HL-60/S4 (cell line): ENCODE data around the gene LAMTOR1.

ENCODE experiments used
- in situ Hi-C: fragments of 300-500 bp; cut with MboI; formaldehyde crosslinking; loops from 2 replicates; pipeline ENCODE4 v1.14.3; 2022; ENCODE audit warnings: low sequenced_read_pairs

The LAMTOR1 gene

DNA sequence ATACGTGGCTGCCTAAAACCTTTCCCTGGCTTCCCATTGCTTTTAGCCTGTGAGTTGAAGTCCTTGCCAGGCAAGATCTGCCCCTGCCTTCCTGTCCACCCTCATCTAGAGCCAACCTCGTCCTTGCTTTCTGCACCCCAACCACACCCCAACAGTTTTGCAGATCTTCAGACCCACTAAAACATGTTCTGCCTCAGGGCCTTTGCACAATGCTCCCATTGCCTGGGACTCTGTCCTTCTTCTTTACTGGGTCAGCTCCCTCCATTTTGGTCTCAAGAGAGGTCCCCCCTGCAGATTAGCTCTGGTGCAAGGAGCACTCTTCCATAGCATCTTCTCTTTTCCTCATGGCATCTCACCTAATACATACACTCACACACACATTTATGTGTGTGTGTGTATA is 17.8 kb upstream of the LAMTOR1 start:
- in situ Hi-C loops, result no loop called here

- in situ Hi-C loops, result no loop called here
These were observed 16.1 kb upstream of the LAMTOR1 start for GRCh38 chr11:72119198-72119597.

- in situ Hi-C loops, result no loop called here
These were observed 13.1 kb upstream of the LAMTOR1 start for GRCh38 chr11:72116019-72116755.

GRCh38 chr11:72114570-72114969 is 11.5 kb upstream of the LAMTOR1 start:
- in situ Hi-C loops, result no loop called here

DNA sequence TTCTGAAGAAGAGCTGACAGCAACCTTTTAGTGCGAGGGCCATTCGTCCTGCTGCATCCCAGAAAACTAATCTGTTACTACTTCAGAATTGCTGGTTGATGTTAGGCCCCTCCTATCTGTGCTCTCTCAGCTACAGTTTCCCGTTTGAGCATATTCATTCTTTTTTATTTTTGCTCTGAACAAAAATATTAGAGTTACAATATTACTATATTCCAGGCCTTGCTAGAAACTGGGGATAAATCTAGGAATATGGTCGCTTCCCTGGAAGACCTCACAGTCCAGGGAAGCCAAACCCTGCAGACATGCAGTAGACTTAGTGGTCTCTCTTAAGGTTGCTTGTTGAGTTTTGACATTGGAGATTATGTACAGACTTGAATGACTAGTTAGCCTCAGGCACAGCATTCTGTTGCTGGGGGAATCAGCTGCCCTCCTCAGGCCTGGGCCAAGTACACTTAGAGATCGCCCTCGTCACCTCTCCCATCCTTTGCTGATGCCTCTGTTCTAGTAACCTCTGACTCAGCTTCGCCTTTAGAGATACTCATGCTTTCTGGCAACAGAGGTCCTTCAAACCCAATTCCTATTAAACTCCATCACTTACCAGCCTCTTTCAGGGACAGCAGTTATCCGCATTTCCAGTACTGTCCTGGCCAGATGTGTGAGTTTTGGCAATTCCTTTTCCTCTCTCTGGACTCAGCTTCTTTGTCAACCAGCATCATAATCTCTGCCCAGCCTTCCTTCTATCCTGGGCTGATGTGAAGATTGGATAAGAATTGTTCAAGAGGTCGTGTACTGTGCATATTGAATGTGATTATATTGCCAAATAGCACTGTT is 10.1 kb upstream of the LAMTOR1 start:
- in situ Hi-C loops, result no loop called here

DNA sequence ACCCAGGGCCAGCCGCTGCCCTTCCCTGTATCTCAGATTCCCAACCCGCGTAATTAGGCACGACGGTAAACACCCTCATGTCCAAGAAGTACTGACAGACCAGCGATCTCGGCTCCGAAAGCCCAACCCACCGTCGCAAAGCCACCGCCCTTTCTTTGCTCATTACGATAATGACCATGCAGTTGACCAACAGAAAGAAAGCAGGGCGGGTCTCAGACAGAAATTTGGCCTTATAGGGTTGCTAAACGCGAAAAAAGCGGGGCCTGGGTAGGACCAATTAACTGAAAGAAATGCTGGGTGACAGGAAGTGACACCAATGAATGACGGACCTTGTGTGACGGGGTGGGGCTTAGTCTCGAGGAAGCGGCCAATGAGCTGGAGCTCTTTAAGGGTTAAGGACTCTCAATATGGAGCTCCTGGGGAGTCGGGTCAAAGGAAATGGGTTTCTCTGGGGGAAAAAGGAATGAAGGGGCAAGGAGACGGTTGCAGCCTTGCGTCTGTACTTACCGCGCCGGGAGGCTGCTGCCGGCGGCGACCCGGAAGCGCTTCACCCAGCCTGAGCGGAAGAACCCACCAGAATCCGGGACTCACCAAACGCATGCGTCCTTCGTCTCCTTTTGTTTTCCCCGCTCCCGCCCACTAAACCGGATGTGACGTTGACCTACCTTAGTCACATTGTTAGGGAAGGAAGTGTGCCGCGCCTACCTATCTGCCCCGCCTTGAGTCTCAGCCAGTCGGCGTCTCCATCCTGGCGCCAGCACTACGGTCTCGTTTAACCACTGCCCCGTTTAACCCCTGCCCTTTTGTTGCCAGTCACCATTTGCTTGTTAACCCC is 9.3 kb upstream of the LAMTOR1 start, which contains the start of gene ANAPC15:
Gene ANAPC15, minus strand, starts transcription at position 553 of the 835 bp plus-strand sequence. CDS start 1,419 bp downstream, outside the sequence.
- in situ Hi-C loops, result no loop called here

DNA sequence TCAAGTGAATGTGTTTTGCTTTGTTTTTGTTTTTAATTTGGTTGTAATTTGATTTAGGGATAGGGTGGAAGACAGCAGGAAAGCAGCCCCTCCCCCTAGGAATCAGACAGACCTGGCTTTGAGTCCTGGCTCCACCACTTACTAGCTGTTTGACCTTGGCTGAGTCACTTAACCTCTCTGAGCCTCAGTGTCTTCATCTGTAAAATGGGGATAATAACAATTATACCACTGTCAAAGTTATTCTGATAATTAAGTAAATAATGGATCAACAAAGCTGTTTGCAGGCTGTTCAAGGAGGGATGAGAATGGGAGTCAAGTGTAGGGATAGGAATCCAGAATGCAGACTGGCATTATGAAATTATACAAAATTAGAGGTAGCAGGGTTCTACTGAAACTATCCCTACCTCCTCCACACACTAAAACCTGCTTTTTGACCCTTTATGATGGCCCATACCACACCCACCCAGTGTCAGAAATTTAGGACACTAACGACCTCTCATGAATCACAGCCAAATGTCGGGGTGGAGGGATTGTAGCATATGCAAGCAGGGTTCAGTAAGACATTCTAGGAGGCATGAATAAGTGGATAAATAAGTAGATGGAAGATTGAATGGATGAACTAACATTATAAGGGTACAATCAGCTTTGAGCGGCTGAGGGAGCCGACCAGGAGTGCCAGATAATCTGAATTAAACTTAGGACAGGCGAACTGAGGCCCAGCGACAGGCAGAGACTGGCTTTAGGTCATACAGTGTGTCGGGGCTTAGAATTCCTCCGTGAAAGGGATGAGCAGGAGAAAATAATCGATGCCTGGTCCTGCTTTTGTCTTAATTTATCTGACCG is 8.4 kb upstream of the LAMTOR1 start:
- in situ Hi-C loops, result no loop called here

DNA sequence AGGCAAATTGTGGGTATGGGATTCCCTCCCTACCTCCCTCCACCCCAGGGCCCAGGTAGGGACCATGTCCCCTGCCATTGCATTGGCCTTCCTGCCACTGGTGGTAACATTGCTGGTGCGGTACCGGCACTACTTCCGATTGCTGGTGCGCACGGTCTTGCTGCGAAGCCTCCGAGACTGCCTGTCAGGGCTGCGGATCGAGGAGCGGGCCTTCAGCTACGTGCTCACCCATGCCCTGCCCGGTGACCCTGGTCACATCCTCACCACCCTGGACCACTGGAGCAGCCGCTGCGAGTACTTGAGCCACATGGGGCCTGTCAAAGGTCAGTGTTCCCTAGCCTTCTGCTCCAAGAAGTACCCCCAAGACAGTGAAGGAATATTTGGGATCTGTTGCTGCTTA is 2.8 kb upstream of the LAMTOR1 start, which contains the start of gene TOMT:
Gene TOMT, plus strand, starts transcription at position 37 of the 400 bp plus-strand sequence. Its CDS starts 28 bp downstream, at position 65.
- in situ Hi-C loops, result no loop called here

GRCh38 chr11:72103754-72104167 is 664 bp upstream of the LAMTOR1 start:
- in situ Hi-C loops, result no loop called here

- in situ Hi-C loops, result no loop called here
These were observed 509 bp downstream of the LAMTOR1 start for GRCh38 chr11:72102631-72102945.

- in situ Hi-C loops, result no loop called here
These were observed 935 bp downstream of the LAMTOR1 start for GRCh38 chr11:72102162-72102561.

GRCh38 chr11:72100462-72100861 is 2.6 kb downstream of the LAMTOR1 start:
- in situ Hi-C loops, result no loop called here

GRCh38 chr11:72100009-72100408 is 3.1 kb downstream of the LAMTOR1 start:
- in situ Hi-C loops, result no loop called here

DNA sequence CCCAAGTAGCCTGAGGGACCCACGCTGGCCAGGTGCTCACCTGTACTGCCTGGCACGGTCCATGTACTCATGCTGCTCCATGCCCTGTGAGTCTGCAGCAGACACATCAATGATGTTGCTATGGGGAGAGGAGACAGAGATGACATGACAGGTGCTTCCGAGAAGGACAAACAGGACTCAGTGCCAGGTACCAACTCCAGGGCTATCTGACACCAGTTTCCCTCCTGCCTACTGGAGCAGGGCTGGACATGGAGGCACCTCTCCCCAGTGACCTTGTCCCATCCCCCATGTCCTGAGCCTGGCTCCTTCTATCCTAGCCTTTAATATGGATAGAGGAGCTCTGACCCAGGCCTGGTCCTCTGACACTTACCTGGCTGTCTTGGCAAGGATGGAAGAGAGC is 4.4 kb downstream of the LAMTOR1 start:
- in situ Hi-C loops, result no loop called here

DNA sequence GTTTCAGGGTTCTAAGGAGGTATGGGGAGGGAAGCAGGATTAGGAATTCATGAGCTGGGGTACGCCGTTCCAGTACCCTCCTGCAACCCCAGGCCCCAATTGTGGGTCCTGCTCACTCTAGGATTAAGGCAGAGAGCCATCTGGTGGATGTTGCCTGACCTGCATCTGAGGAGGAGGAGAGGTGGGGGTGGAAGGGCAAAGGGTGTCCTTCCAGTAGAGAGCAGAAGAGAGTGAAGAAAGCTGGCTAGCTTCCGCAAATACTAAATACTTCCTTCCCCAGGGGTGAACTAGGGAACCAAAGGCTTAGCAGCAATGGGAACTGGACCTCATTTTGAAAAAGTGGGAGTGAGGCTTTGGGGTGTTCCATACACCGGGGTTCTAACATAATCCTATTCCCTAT is 11.8 kb downstream of the LAMTOR1 start:
- in situ Hi-C loops, result no loop called here

DNA sequence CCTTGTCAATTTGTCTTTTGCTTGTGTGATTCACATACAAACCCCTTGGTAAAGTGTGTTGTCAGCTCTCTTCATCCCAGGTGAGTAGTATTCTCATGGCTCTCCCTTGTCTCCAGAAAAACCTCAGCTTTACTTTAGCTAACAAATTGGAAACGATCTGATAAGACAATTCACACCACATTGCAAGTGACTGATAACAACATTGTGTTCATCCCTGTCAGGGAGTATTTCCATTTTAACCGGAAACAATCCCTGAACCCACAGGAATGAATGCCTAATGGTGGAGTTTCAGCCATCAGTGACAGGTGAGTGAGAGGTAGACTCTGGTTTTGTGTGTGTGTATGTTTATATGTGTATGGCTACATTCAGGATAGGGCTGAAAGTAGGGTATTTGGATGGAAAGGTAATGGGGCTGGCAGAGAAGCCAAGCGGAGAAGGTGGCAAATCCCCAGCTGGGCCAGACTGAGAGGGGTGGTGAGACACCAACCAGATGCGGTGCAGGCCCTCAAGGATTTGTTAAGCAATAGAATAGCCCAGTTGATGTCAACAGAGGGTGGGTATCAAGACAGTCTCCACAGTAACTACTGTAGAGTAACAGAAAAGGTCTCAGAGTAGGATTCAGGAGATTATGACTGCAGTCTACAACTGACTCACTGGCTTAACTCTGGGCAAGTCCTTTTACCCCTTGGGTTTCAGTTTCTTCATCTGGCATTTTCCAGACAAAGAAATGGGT is 14.9 kb downstream of the LAMTOR1 start:
- in situ Hi-C loops, result no loop called here

- in situ Hi-C loops, result no loop called here
These were observed 17.3 kb downstream of the LAMTOR1 start for GRCh38 chr11:72085621-72086351.

DNA sequence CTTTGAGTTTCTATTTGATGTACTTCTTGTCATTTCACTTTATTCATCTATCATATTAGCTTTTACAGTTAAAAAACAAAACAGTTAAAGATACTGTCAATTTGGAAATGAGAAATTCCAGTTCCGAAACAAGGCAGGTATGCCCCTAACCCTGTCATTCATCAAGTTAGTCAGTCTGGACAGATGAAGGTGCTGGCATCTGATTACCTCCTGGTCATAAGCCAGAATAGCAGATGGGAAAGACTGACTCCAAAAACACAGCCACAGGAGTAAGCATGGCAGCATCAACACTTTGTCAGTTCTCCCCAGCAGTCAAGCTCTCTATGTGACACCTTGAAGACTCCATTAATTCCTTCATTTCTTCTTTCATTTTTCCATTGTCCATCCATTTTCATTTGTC is 18.1 kb downstream of the LAMTOR1 start:
- in situ Hi-C loops, result no loop called here

GRCh38 chr11:72084076-72084475 is 19.0 kb downstream of the LAMTOR1 start:
- in situ Hi-C loops, result no loop called here
